Activated effector memory CD4-positive, alpha-beta T cell treated with anti-CD3 and anti-CD28 coated beads, Interleukin-2, amount 50 U/mL, for 16 hours (primary cell): Measurements from ENCODE around the gene IGFBPL1.

Experiments
- DNase-seq: peaks from one replicate; pipeline ENCODE4 v3.0.0-alpha.2; 2020

IGFBPL1 gene

GRCh38 chr9:38394416-38394815 is 29.8 kb downstream of the IGFBPL1 start:
- DNase-seq: no peak

GRCh38 chr9:38393128-38393796 is 31.0 kb downstream of the IGFBPL1 start:
- no peak for DNase-seq

- peak; percentile 88 for DNase-seq
These were observed 31.8 kb downstream of the IGFBPL1 start, which contains the start of gene ALDH1B1 for GRCh38 chr9:38392235-38393127. Gene ALDH1B1, plus strand, starts transcription at chr9:38392702. Its CDS starts 3,047 bp downstream, at chr9:38395749.

GRCh38 chr9:38391278-38392118 is 32.8 kb downstream of the IGFBPL1 start:
- no peak for DNase-seq

GRCh38 chr9:38390851-38391250 is 33.4 kb downstream of the IGFBPL1 start:
- no peak for DNase-seq

GRCh38 chr9:38390442-38390841 is 33.8 kb downstream of the IGFBPL1 start:
- DNase-seq: no peak

GRCh38 chr9:38389313-38389712 is 34.9 kb downstream of the IGFBPL1 start:
- DNase-seq: peak; percentile 30

GRCh38 chr9:38388283-38389223 is 35.7 kb downstream of the IGFBPL1 start:
- DNase-seq: peak; percentile 38

GRCh38 chr9:38387751-38388150 is 36.5 kb downstream of the IGFBPL1 start:
- DNase-seq: no peak

GRCh38 chr9:38387066-38387465 is 37.2 kb downstream of the IGFBPL1 start:
- DNase-seq: peak; percentile 33

- DNase-seq: peak; percentile 30
These were observed 37.8 kb downstream of the IGFBPL1 start for GRCh38 chr9:38386319-38386895.

GRCh38 chr9:38385896-38386295 is 38.4 kb downstream of the IGFBPL1 start:
- peak; percentile 5 for DNase-seq

- no peak for DNase-seq
These were observed 39.0 kb downstream of the IGFBPL1 start for GRCh38 chr9:38384990-38385848.

- DNase-seq: no peak
These were observed 42.1 kb downstream of the IGFBPL1 start for GRCh38 chr9:38382141-38382540.

- no peak for DNase-seq
These were observed 43.3 kb downstream of the IGFBPL1 start for GRCh38 chr9:38380872-38381534.

- no peak for DNase-seq
These were observed 43.9 kb downstream of the IGFBPL1 start for GRCh38 chr9:38380230-38380871.

- DNase-seq: peak; percentile 53
These were observed 46.7 kb downstream of the IGFBPL1 start for GRCh38 chr9:38377336-38378083.

- no peak for DNase-seq
These were observed 48.1 kb downstream of the IGFBPL1 start for GRCh38 chr9:38376021-38376670.
